Forelimb muscle (tissue), 1 donor: ENCODE data around the gene GUK1. TPM values are rescaled to one million over a fixed set of nuclear protein-coding genes. Genes with fewer than 3 reads are reported as not detected.

Source experiments
- DNase-seq: peaks from one replicate; pipeline ENCODE4 v3.0.0-alpha.2; 2013; ENCODE audit warnings: low read depth
- polyA plus RNA-seq: library from polyadenylated mRNA; unstranded; fragments of 120-200 nt; gene quantifications from one replicate; pipeline ENCODE4 v1.2.1, GENCODE V29; 2013; ENCODE audit not compliant: insufficient read length

The GUK1 gene, protein sequence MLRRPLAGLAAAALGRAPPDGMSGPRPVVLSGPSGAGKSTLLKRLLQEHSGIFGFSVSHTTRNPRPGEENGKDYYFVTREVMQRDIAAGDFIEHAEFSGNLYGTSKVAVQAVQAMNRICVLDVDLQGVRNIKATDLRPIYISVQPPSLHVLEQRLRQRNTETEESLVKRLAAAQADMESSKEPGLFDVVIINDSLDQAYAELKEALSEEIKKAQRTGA
- 125 TPM for polyA plus RNA-seq

DNA sequence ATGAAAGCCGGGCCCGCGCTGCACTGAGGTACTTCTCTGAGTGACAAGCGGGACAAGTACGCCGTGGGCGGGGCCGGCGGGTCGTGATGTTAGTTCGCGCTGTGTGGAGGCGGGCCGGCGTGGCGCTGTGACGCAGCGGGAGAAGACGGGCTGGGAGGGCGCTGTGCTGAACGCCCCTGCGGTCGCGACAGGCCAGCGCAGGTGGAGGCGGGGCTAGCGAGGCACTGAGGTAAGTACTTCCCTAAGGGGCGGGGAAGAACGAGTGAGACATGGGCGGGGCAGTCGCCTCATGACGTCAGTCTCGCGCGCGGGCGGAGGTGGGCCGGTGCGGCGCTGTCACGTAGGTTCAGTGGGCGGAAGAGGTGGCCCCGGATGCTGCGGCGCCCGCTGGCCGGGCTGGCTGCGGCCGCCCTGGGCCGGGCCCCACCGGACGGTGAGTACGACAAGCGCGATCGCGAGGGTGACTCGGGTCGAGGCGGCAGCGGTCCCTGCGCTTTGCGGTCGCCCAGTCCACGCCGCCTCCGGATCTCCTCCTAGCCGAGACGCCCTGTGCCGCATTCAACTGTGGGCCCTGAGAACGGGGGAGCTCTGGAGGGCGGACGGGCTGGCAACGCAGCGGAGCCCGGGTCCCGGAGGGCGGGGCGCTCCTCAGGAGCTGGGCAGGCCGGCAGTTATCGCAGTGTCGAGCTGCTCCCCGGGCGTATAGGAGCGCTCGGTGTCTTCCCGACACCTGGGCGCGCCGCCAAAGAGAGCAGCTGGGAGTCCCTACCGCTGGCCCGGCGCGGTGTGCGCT is at the start of gene GUK1:
GUK1 (plus strand) TSS at position 349 of the 793 bp plus-strand sequence; CDS start at position 373, 24 bp downstream.
- DNase-seq, result peak; percentile 80

DNA sequence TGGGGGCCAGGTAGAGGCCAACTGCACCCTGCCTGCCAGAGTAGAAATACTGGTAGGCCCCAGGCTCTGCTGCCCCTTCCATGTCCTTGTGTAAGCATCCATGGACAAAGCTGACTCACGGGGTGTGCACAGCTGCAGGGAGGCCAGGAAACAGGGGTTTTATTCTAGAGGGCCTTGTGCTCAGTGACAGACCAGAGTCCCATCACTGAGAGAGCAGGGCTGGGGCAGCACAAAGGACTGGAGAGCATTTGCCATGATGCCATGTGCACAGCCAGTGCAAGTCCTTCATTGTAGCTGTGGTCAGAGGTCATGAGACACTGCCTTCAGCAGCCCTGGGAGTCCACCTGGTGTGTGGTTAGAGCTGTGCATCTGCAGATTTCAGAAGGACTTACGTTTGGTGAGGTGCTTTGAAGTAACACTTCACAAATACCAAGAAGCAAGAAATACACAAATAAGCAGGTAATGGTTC is 49.4 kb upstream of the GUK1 start:
- DNase-seq, result no peak

- no peak for DNase-seq
Measured at GRCh38 chr1:228091084-228091483, 49.0 kb upstream of the GUK1 start.

GRCh38 chr1:228092342-228093049 is 47.6 kb upstream of the GUK1 start:
- no peak for DNase-seq

GRCh38 chr1:228093050-228093906 is 46.8 kb upstream of the GUK1 start:
- DNase-seq, result no peak

- no peak for DNase-seq
Measured at GRCh38 chr1:228094432-228095016, 45.6 kb upstream of the GUK1 start.

DNA sequence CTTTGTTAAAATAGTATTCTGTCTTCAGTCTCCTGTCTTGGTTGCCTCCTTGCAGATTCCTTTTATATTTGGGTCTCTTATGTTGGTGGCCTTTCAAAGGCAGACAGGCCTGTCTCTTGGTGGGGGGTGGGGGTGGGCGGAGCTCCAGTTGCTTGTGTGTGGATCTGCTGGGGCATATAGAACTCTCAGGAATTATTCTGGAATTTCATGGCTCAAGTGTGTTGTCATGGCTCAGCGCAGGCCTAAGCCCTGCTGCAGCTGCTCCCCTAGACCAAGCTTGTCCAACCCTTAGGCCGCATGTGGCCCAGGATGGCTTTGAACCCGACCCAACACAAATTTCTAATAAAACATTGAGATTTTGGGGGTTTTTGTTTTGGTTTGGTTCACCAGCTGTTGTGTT is 44.9 kb upstream of the GUK1 start:
- no peak for DNase-seq

- no peak for DNase-seq
Measured at GRCh38 chr1:228095938-228096337, 44.1 kb upstream of the GUK1 start.

- no peak for DNase-seq
Measured at GRCh38 chr1:228096416-228097332, 43.4 kb upstream of the GUK1 start.

DNA sequence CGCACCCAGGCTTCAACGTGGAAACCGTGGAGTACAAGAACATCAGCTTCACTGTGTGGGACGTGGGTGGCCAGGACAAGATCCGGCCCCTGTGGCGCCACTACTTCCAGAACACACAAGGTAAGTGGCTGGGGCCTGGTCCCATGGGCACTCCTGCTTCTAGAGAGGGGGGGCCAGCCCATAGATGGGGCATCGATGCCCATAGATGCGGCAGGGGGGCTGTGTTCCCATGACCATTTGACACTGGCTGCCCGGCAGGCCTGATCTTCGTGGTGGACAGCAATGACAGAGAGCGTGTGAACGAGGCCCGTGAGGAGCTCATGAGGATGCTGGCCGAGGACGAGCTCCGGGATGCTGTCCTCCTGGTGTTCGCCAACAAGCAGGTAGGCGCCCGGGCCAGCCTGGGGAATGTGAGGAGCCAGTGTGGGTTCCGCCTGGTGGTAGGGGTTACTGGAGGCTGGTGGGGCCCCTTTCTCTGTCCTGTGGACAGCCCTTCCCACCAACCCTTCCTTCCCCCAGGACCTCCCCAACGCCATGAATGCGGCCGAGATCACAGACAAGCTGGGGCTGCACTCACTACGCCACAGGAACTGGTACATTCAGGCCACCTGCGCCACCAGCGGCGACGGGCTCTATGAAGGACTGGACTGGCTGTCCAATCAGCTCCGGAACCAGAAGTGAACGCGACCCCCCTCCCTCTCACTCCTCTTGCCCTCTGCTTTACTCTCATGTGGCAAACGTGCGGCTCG is 42.6 kb upstream of the GUK1 start:
- DNase-seq, result no peak

- DNase-seq, result no peak
Measured at GRCh38 chr1:228098323-228098931, 41.7 kb upstream of the GUK1 start.

- no peak for DNase-seq
Measured at GRCh38 chr1:228099331-228099732, 40.7 kb upstream of the GUK1 start.

DNA sequence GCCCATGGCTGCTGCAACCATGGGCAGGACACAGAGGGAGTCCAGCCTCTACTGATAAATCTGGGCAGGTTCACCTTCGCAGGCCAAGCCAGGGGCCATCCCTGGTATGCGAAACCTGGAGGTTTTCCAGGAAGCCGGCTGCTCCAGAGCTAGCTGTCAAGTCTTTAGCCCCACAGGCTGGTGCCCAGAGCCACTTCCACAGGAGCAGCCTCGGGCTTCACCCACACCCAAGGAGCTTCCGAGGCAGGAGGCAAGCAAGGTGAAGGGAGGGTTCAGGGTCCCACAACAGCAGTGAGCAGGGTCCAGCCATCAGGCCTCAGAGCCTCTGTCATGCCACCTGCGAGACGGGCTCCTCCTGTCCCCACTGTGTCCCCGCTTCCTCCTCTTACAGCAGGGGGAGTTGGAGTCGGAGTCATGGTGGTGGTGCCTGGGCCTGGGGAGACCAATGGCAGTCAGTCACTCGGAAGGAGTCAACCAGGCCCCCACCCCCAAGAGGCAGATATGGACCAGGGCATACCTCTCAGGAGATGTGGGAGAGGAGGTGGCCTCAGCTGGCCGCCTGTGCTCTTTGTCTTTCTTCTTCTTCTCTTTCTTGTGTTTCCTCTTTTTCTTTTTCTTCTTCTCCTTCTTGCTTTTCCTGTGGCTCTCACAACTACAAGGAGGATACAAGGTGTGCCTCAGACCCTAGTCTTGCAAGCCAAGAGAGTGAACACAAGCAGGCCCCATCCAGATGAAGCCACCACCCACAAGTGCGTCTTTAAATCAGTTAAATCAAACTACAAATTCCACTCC is 39.1 kb upstream of the GUK1 start:
- no peak for DNase-seq

- no peak for DNase-seq
Measured at GRCh38 chr1:228101614-228101993, 38.5 kb upstream of the GUK1 start.

- DNase-seq, result no peak
Measured at GRCh38 chr1:228101994-228102790, 37.9 kb upstream of the GUK1 start.

- DNase-seq, result peak; percentile 86
Measured at GRCh38 chr1:228102791-228103620, 37.1 kb upstream of the GUK1 start, which contains the start of gene C1orf35. Gene C1orf35 (minus strand): TSS chr1:228103325. CDS start chr1:228103227, 98 bp downstream.
